Measurements from ENCODE around the gene LARGE1.

The LARGE1 gene

GRCh38 chr22:33880986-33881385, 39.3 kb downstream of the LARGE1 start:
- TF ChIP-seq CTCF (IDR thresholded peaks at IDR 0.05; ENCODE audit: insufficient read depth, missing control alignments): peak; percentile 4
- FAIRE-seq (no peak), DNase-seq (ENCODE audit: insufficient read length, low spot score) (no peak)

- DNase-seq (ENCODE audit: insufficient read length, low spot score) (no peak), FAIRE-seq (no peak)
- TF ChIP-seq CTCF (IDR thresholded peaks at IDR 0.05; ENCODE audit: insufficient read depth, missing control alignments): no peak
Measured at GRCh38 chr22:33879796-33880195, 40.5 kb downstream of the LARGE1 start.

- DNase-seq (ENCODE audit: insufficient read length, low spot score) (no peak), FAIRE-seq (no peak)
- no peak for TF ChIP-seq CTCF (IDR thresholded peaks at IDR 0.05; ENCODE audit: insufficient read depth, missing control alignments)
Measured at GRCh38 chr22:33875316-33875715, 45.0 kb downstream of the LARGE1 start.

DNA sequence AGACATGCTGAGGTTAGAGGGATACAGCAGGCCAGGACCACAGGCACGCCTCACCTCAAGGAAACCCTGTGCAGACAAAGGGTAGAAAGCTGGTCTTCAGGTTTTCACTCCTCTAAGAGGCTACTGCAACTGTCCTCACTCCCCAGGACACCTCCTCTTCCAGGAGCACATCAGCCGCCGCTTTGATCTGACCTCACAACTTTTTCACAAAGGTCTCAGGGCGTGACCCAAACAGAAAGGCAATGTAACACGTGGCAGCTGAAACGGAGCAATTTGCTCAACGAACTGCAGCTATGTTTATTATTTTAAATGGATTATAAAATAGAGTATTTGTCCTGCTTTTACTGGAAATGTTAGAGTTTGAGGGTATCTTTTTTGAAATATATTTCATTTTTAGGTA, 46.1 kb downstream of the LARGE1 start:
- no peak for DNase-seq (ENCODE audit: insufficient read length, low spot score)
- TF ChIP-seq CTCF (IDR thresholded peaks at IDR 0.05; ENCODE audit: insufficient read depth, missing control alignments): no peak
- no peak for FAIRE-seq

DNA sequence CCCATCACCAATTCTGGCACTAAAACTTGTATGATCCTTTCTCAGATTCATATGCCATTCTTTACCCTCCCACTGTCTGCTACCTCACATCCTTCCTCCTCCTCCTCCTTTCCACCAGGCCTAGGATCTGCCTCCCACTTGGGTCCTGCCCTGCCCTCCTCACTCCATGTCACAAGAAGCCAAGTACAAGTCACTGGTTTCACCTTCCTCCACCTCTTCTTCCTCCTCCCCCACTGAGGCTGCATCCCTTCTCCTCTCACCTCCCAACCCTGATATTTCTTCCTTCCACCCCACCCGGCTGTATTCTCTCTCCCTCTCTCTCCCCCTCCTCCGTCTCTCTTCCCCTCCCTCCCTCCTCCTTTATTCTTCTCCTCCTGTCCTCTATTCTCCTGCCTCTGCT, 46.6 kb downstream of the LARGE1 start:
- DNase-seq (ENCODE audit: insufficient read length, low spot score): no peak
- no peak for TF ChIP-seq CTCF (IDR thresholded peaks at IDR 0.05; ENCODE audit: insufficient read depth, missing control alignments)
- no peak for FAIRE-seq

DNA sequence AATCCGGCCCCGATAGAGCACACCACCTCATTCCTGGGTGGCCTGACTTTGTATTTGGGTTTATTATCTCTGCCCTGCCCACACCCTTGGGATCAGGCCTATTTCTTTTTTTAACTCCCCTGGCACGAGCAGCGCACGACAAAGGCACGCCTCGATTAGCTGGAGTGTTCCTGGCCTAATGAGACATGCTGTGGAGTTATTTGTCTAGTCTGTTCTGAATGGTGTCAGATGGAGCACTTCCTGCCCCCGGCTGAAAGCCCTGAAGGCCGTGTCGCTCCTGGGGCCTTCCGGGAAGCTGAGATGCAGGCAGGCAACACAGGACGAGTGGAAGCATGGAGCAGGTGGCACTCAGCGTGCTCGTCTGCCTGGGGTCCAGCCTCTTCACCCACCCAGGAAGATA, 47.1 kb downstream of the LARGE1 start:
- no peak for TF ChIP-seq CTCF (IDR thresholded peaks at IDR 0.05; ENCODE audit: insufficient read depth, missing control alignments)
- no peak for DNase-seq (ENCODE audit: insufficient read length, low spot score)
- FAIRE-seq: no peak

GRCh38 chr22:33871935-33872334, 48.3 kb downstream of the LARGE1 start:
- no peak for DNase-seq (ENCODE audit: insufficient read length, low spot score)
- no peak for TF ChIP-seq CTCF (IDR thresholded peaks at IDR 0.05; ENCODE audit: insufficient read depth, missing control alignments)
- FAIRE-seq: no peak
